HFFc6 (cell line): Measurements from ENCODE around the gene PRUNE1. TPM values are rescaled to one million over a fixed set of nuclear protein-coding genes. Genes with fewer than 3 reads are reported as not detected.

ENCODE experiments used
- DNase-seq: peaks from one replicate; pipeline ENCODE4 v3.0.0-alpha.2; 2018
- H3K27ac Mint-ChIP-seq: 2 replicates; pipeline ENCODE4 v1.8.0; 2020; ENCODE audit warnings: mild to moderate bottlenecking, mixed read lengths
- H3K27me3 Mint-ChIP-seq: 2 replicates; pipeline ENCODE4 v1.8.0; 2021; ENCODE audit warnings: mild to moderate bottlenecking, moderate library complexity, mixed read lengths; ENCODE audit not compliant: insufficient read depth
- H3K36me3 Mint-ChIP-seq: 2 replicates; pipeline ENCODE4 v1.8.0; 2021; ENCODE audit warnings: low read depth, mixed read lengths
- H3K4me1 Mint-ChIP-seq: 2 replicates; pipeline ENCODE4 v1.8.0; 2020; ENCODE audit warnings: low read depth, mixed read lengths
- H3K4me3 Mint-ChIP-seq: 2 replicates; pipeline ENCODE4 v1.8.0; 2020; ENCODE audit warnings: mild to moderate bottlenecking, moderate library complexity, mixed read lengths
- H3K9me3 Mint-ChIP-seq: 2 replicates; pipeline ENCODE4 v1.8.0; 2020; ENCODE audit warnings: mild to moderate bottlenecking, mixed read lengths
- total RNA-seq, 6 experiments: library from RNA; stranded (reverse); fragmentation: NEBNext Ultra II Directional; extraction: Animal tissue kit (Norgen Biotek cat#: 25700); gene quantifications; 2 replicates in 1 of 6; 3 replicates in 5 of 6; pipeline ENCODE4 v1.2.3, GENCODE V29; 2021
- TF ChIP-seq, protein P1 (sequence below): fragments of 200-600 bp; sonication (generic); IDR thresholded peaks from 2 replicates; pipeline ENCODE4 v1.5.0; 2021; ENCODE audit warnings: antibody characterized with exemption, mild to moderate bottlenecking

PRUNE1 gene
- total RNA-seq, 6 experiments from 2014 or later = 6.6 to 10.0 (median 7.7) TPM

DNA sequence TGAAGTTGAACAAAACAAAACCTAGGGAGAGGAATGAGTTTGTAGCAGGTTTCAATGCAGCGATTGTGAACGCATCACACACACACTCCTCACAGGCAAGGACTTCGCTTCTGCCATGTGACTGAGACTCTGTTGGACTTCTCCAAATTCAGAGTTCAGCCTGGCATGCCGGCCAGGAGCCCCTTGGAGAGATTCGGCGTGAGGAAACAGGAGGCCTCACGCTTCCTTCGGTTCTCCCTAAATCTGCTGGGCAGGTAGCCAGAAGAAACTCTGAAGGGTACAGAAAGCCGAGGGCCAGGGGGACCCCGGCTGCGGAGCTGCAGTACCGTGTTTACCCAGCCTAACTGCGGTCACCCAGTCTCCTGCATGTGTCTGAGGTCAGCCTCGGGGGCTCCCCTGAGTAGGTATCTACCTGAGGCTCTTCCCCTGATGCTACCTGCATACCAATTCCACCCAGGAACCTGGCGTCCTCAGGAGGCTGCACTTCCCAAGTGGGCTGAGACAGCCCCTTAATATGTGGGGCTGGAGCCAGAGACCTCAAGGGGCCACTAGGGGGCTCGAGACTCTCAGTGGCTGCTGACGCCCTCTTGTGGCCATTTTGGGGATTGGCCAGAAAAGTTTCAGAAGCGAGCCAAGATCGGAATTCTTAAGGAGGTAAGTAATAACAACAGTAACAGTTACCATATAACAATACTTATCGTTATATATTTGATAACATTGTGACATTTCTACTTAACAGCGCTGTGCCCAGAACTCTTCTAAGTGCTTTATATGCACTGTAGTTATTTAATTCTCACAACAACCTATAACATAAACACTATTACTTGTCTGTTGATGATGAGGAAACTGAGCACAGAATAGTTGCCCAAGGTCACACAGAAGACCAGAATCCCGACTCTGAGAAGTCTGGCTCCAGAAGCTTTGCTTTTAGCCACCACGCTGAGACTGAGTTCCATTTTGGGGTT, 28.9 kb upstream of the PRUNE1 start:
- peak; percentile 78 for DNase-seq

DNA sequence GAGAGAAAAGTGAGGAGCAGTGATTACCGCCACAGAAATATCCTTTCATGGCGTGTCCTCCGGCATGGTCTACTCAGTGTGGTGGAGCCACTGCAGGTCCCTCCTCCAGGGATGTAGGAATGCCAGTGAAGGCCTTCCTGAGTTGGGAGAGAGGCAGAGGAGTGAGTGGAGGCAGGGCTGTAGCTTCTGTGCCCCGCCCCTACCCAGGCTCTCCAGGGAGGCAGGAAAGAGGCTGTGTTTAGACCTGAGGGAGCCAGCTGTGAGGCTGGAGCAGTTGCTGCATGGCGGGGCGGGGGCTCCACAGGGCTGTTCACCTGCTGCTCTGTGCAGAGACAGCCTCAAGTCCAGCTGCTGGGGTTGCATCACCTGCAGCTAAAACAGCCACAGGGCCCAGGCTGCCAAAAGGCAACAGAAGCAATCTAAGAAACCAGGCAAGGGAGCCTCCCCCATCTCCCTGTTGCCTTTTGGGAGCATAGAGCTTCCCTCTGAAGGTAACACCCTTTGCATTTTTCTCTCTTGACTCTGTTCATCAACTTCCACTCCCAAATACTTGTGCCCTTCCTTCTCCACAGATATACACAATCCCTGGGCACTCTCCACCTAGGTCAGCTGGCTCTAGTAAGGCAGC, 27.0 kb upstream of the PRUNE1 start:
- Mint-ChIP-seq H3K27me3 (peaks cover 2% of the 10 kb centered on the region), H3K9me3 (no peaks in the 10 kb centered on the region), H3K36me3 (no peaks in the 10 kb centered on the region), H3K4me1 (peaks cover 40% of the 10 kb centered on the region), H3K27ac (peak overlapping the region; percentile 70), H3K4me3 (no peak overlapping the region; the same call in 1 of the 2 replicates)
- no peak for DNase-seq
- TF ChIP-seq, protein P1, sequence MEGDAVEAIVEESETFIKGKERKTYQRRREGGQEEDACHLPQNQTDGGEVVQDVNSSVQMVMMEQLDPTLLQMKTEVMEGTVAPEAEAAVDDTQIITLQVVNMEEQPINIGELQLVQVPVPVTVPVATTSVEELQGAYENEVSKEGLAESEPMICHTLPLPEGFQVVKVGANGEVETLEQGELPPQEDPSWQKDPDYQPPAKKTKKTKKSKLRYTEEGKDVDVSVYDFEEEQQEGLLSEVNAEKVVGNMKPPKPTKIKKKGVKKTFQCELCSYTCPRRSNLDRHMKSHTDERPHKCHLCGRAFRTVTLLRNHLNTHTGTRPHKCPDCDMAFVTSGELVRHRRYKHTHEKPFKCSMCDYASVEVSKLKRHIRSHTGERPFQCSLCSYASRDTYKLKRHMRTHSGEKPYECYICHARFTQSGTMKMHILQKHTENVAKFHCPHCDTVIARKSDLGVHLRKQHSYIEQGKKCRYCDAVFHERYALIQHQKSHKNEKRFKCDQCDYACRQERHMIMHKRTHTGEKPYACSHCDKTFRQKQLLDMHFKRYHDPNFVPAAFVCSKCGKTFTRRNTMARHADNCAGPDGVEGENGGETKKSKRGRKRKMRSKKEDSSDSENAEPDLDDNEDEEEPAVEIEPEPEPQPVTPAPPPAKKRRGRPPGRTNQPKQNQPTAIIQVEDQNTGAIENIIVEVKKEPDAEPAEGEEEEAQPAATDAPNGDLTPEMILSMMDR = no peak

More for the DNA sequence above, 28.9 kb upstream of the PRUNE1 start:
- Mint-ChIP-seq H3K4me1 (peaks cover 39% of the 10 kb centered on the region), H3K36me3 (no peaks in the 10 kb centered on the region), H3K27ac (peak overlapping the region; percentile 40; the same call in 1 of the 2 replicates), H3K27me3 (no peaks in the 10 kb centered on the region), H3K4me3 (no peak overlapping the region), H3K9me3 (no peaks in the 10 kb centered on the region)
- TF ChIP-seq, protein P1 = peak; percentile 100

DNA sequence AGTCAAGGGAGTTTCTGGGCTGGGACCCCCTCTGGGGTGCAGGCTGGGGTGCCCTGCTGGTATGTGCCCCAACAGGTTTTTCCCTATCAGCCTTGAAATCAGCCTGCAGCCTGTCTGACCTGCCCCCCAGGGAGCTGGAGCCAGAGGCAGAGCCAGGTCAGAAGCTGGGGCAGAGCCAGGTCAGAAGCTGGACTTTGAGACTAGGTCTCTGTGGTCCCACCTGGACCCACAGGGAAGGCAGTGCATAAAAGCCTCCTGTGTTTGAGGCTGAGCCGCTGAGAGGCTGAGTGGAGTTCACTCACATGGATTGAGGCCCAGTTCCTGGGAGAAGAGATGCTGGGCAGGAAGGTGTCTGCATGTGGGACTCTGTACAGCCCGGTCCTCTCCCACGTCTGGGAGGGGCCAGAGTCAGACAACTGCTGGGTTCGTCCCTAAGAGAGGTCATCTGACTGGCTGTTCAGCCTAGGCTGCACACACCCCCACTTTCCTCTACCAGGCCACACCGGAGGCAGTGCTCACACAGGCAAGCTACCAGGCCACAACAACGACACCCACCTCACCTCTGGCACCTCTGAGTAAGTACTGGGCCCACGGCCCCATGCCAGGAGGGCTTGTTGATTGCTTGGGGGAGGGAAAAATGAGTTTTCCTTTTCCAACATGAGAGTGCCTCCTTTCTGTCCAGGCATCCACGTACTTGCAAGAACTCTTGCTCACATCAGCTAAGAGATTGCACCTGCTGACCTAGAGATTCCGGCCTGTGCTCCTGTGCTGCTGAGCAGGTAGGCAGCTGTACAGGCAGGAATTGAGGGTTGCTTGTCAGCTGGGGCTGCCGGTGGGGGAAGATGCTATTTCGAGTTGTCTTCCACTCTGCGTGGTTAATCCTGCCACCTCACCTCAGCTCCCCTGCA, 26.2 kb upstream of the PRUNE1 start, which contains the start of gene ANXA9:
TSS of gene ANXA9 (plus strand) at position 488 of the 908 bp plus-strand sequence. CDS start 814 bp downstream, outside the sequence.
- peaks cover 2% of the 10 kb centered on the region for H3K27me3 Mint-ChIP-seq
- H3K4me3 Mint-ChIP-seq = no peak within 1 kb of the TSS; the same call in 1 of the 2 replicates
- H3K9me3 Mint-ChIP-seq = no peaks in the 10 kb centered on the region

DNA sequence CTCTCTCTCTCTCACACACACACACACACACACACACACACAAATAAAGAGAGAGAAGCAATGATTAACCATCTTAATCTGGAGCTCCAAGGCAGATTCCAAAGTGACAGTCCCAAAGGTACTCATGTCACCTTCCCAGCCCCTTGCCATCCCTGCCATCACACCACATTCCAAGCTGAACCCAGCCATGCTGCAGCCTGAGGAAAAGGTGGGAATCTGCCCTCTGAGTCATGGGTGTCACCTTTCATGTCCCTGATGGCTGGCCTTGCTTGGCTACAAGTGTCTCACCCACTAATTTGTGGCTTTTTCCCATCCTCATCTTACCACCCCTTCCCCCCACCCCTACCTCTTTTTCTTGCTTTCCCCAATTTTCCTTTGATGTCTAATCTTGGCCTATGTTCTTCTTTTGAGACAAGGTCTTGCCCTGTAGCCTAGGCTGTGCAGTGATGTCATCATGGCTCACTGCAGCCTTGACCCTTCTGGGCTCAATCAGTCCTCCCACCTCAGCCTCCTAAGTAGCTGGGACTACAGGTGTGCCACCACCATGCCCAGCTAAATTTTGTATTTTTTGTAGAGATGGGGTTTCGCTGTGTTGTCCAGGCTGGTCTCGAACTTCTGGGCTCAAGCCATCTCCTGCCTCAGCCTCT, 22.9 kb upstream of the PRUNE1 start:
- TF ChIP-seq, protein P1 = no peak
- peaks cover 19% of the 10 kb centered on the region for H3K4me1 Mint-ChIP-seq
- no peak overlapping the region for H3K4me3 Mint-ChIP-seq
- no peaks in the 10 kb centered on the region for H3K36me3 Mint-ChIP-seq
- H3K9me3 Mint-ChIP-seq = no peaks in the 10 kb centered on the region
- H3K27me3 Mint-ChIP-seq = peaks cover 5% of the 10 kb centered on the region
- no peak overlapping the region for H3K27ac Mint-ChIP-seq
- DNase-seq = no peak

More for the DNA sequence above, 26.2 kb upstream of the PRUNE1 start, which contains the start of gene ANXA9:
- TF ChIP-seq, protein P1 = no peak
- H3K36me3 Mint-ChIP-seq = no peaks in the 10 kb centered on the region
- no peak for DNase-seq
- H3K27ac Mint-ChIP-seq = peak within 1 kb of the TSS; percentile 70
- H3K4me1 Mint-ChIP-seq = peaks cover 33% of the 10 kb centered on the region
